ENCODE results near the gene SRPX2. TPM values are rescaled to one million over a fixed set of nuclear protein-coding genes. Genes with fewer than 3 reads are reported as not detected.

SRPX2 gene
- polyA plus RNA-seq, 1 donor (not counting 4 experiments of a cell fraction or from before 2014, with no cell fraction given), result 4.0 TPM

DNA sequence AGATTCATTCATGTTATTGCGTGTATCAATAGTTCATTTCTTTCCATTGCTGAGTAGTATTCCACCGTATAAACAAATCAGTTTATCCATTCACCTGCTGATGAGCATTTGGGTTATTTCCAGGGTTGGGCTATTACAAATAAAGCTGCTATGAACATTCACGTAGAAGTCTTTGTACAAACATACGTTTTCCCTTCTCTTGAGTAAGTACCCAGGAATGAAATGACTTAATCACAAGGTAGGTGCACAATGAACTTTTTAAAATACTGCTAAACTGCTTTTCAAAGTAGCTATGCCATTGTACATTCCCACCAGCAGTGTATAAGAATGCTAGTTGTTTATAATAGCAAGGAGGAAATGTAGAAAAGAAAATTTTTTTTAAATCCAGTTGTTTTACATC is 52.0 kb downstream of the SRPX2 start:
- Histone ChIP-seq H2AFZ (ENCODE audit: control insufficient read depth, low read length) (no peak overlapping the region), H3K4me3 (ENCODE audit: control insufficient read depth in 2 of 3, extremely low read depth in 1 of 3, insufficient read depth in 2 of 3, low read depth in 1 of 3, low read length in 3 of 3) (no peak overlapping the region), H3K27me3 (ENCODE audit: control insufficient read depth, extremely low read depth, insufficient read depth, low read length) (no peaks in the 10 kb centered on the region), H3K4me2 (ENCODE audit: control insufficient read depth, extremely low read depth, insufficient read depth, low read depth, low read length) (no peak overlapping the region), H4K20me1 (ENCODE audit: control insufficient read depth, extremely low read depth, insufficient read depth, low read length) (no peaks in the 10 kb centered on the region), H3K27ac (ENCODE audit: control insufficient read depth, insufficient read depth, low read length) (no peak overlapping the region), H3K4me1 (ENCODE audit: control insufficient read depth, extremely low read depth, insufficient read depth, low read length) (no peaks in the 10 kb centered on the region), H3K9ac (ENCODE audit: control insufficient read depth, extremely low read depth, insufficient read depth, low read length) (no peak overlapping the region), H3K36me3 (ENCODE audit: control insufficient read depth in 2 of 2, extremely low read depth in 1 of 2, insufficient read depth in 2 of 2, low read length in 2 of 2) (no peaks in the 10 kb centered on the region), H3K9me1 (ENCODE audit: control insufficient read depth, extremely low read depth, insufficient read depth, low read length) (no peaks in the 10 kb centered on the region), H3K9me3 (ENCODE audit: control insufficient read depth, low read depth, low read length) (no peaks in the 10 kb centered on the region), H3K79me2 (ENCODE audit: control insufficient read depth, insufficient read depth, low read length) (no peaks in the 10 kb centered on the region)
- dilution Hi-C loops (cut with MboI; ENCODE audit: extremely low pct_ligation_motif_present, low sequenced_read_pairs), result no loop called here
- no peak for DNase-seq (ENCODE audit: low read depth, low spot score)
- FAIRE-seq, result no peak
- TF ChIP-seq EZH2 (IDR thresholded peaks at IDR 0.05; ENCODE audit: low read length), result no peak
- TF ChIP-seq, protein P1, sequence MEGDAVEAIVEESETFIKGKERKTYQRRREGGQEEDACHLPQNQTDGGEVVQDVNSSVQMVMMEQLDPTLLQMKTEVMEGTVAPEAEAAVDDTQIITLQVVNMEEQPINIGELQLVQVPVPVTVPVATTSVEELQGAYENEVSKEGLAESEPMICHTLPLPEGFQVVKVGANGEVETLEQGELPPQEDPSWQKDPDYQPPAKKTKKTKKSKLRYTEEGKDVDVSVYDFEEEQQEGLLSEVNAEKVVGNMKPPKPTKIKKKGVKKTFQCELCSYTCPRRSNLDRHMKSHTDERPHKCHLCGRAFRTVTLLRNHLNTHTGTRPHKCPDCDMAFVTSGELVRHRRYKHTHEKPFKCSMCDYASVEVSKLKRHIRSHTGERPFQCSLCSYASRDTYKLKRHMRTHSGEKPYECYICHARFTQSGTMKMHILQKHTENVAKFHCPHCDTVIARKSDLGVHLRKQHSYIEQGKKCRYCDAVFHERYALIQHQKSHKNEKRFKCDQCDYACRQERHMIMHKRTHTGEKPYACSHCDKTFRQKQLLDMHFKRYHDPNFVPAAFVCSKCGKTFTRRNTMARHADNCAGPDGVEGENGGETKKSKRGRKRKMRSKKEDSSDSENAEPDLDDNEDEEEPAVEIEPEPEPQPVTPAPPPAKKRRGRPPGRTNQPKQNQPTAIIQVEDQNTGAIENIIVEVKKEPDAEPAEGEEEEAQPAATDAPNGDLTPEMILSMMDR (optimal IDR thresholded peaks at IDR 0.05 in 1 of 3, IDR thresholded peaks at IDR 0.05 in 1 of 3, conservative IDR thresholded peaks at IDR 0.05 in 1 of 3; ENCODE audit: extremely low read depth in 1 of 3, insufficient read depth in 2 of 3, low read length in 3 of 3), result no peak

DNA sequence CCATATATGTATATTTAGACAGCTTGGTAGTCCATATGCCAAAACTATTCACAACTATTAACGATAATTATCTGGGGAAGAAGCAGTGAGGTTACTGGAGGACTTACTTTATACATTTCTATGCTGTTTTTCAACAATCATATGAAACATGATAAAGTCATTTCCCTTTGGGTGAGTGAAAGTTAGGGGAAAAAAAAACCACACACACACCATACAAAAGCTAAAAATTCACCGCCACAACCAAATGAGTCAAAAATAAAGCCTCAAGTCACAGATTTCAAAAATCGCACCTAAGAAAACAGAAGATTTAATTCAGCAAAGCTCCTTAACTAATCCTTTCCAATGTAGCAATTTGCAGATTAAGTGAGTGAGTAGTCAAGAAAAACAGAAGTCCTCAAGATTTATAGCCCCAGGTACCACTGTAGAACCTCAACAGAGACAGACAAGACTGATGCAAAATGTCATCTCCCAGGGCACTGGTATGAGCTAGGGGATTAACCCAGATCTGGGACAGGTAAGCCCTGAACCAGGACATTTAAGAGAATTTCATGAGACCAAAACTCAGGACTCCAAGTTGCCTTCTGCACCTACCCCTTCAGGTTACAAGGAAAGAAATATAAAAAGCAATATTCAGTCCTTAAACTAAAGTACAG is 52.8 kb downstream of the SRPX2 start:
- H3K36me3 ChIP-seq (ENCODE audit: control insufficient read depth in 2 of 2, extremely low read depth in 1 of 2, insufficient read depth in 2 of 2, low read length in 2 of 2), result no peaks in the 10 kb centered on the region
- no peaks in the 10 kb centered on the region for H4K20me1 ChIP-seq (ENCODE audit: control insufficient read depth, extremely low read depth, insufficient read depth, low read length)
- H3K79me2 ChIP-seq (ENCODE audit: control insufficient read depth, insufficient read depth, low read length), result no peaks in the 10 kb centered on the region
- FAIRE-seq, result no peak
- TF ChIP-seq EZH2 (IDR thresholded peaks at IDR 0.05; ENCODE audit: low read length), result no peak
- TF ChIP-seq, protein P1 (optimal IDR thresholded peaks at IDR 0.05 in 1 of 3, IDR thresholded peaks at IDR 0.05 in 1 of 3, conservative IDR thresholded peaks at IDR 0.05 in 1 of 3; ENCODE audit: extremely low read depth in 1 of 3, insufficient read depth in 2 of 3, low read length in 3 of 3), result no peak
- no peaks in the 10 kb centered on the region for H3K9me3 ChIP-seq (ENCODE audit: control insufficient read depth, low read depth, low read length)
- no peak overlapping the region for H3K9ac ChIP-seq (ENCODE audit: control insufficient read depth, extremely low read depth, insufficient read depth, low read length)
- H3K4me1 ChIP-seq (ENCODE audit: control insufficient read depth, extremely low read depth, insufficient read depth, low read length), result no peaks in the 10 kb centered on the region
- DNase-seq (ENCODE audit: low read depth, low spot score), result no peak
- no peak overlapping the region for H3K4me2 ChIP-seq (ENCODE audit: control insufficient read depth, extremely low read depth, insufficient read depth, low read depth, low read length)
- dilution Hi-C loops (cut with MboI; ENCODE audit: extremely low pct_ligation_motif_present, low sequenced_read_pairs), result no loop called here
- H2AFZ ChIP-seq (ENCODE audit: control insufficient read depth, low read length), result no peak overlapping the region
- no peaks in the 10 kb centered on the region for H3K27me3 ChIP-seq (ENCODE audit: control insufficient read depth, extremely low read depth, insufficient read depth, low read length)
- no peaks in the 10 kb centered on the region for H3K9me1 ChIP-seq (ENCODE audit: control insufficient read depth, extremely low read depth, insufficient read depth, low read length)
- H3K27ac ChIP-seq (ENCODE audit: control insufficient read depth, insufficient read depth, low read length), result no peak overlapping the region
- H3K4me3 ChIP-seq (ENCODE audit: control insufficient read depth in 2 of 3, extremely low read depth in 1 of 3, insufficient read depth in 2 of 3, low read depth in 1 of 3, low read length in 3 of 3), result no peak overlapping the region
